Endodermal cell (in vitro differentiated cells): ENCODE results near the gene PRDM15. TPM values are rescaled to one million over a fixed set of nuclear protein-coding genes. Genes with fewer than 3 reads are reported as not detected.

Experiments used
- DNase-seq: peaks from one replicate; pipeline ENCODE4 v3.0.0-alpha.2; 2017
- H3K27ac ChIP-seq: 2 replicates; pipeline ENCODE4 v1.5.1; 2013; ENCODE audit warnings: mild to moderate bottlenecking, low read depth, low read length, moderate library complexity
- H3K27me3 ChIP-seq: 2 replicates; pipeline ENCODE4 v1.6.1; 2013; ENCODE audit warnings: mild to moderate bottlenecking, low read length, moderate library complexity; ENCODE audit not compliant: insufficient read depth, control insufficient read depth, poor library complexity, severe bottlenecking
- H3K36me3 ChIP-seq: 2 replicates; pipeline ENCODE4 v1.7.0; 2013; ENCODE audit warnings: mild to moderate bottlenecking, low read length, moderate library complexity; ENCODE audit not compliant: control insufficient read depth, insufficient read depth
- H3K4me1 ChIP-seq: one replicate; pipeline ENCODE4 v1.7.0; 2013; ENCODE audit warnings: low read length; ENCODE audit not compliant: control insufficient read depth, insufficient read depth
- H3K4me3 ChIP-seq: 2 replicates; pipeline ENCODE4 v1.5.1; 2013; ENCODE audit warnings: mild to moderate bottlenecking, low read length, moderate library complexity
- H3K9ac ChIP-seq: 2 replicates; pipeline ENCODE4 v1.6.1; 2013; ENCODE audit warnings: mild to moderate bottlenecking, low read length, moderate library complexity; ENCODE audit not compliant: poor library complexity, severe bottlenecking; ENCODE audit errors: extremely low read depth
- H3K9me3 ChIP-seq: 2 replicates; pipeline ENCODE4 v1.6.1; 2013; ENCODE audit warnings: mild to moderate bottlenecking, low read length, moderate library complexity; ENCODE audit not compliant: control insufficient read depth
- H3K27ac Mint-ChIP-seq: 2 replicates; pipeline ENCODE4 v1.8.0; 2020; ENCODE audit warnings: mixed read lengths
- H3K27me3 Mint-ChIP-seq: 2 replicates; pipeline ENCODE4 v1.8.0; 2021; ENCODE audit warnings: mild to moderate bottlenecking, mixed read lengths; ENCODE audit not compliant: insufficient read depth
- H3K36me3 Mint-ChIP-seq: 2 replicates; pipeline ENCODE4 v1.8.0; 2020; ENCODE audit warnings: low read depth, mixed read lengths
- H3K4me1 Mint-ChIP-seq: 2 replicates; pipeline ENCODE4 v1.8.0; 2020; ENCODE audit warnings: mixed read lengths
- H3K4me3 Mint-ChIP-seq: 2 replicates; pipeline ENCODE4 v1.8.0; 2020; ENCODE audit warnings: mild to moderate bottlenecking, moderate library complexity, mixed read lengths
- H3K9me3 Mint-ChIP-seq: 2 replicates; pipeline ENCODE4 v1.8.0; 2020; ENCODE audit warnings: mild to moderate bottlenecking, mixed read lengths
- WGBS, 2 experiments: methylation state at CpG; one replicate each; pipeline versions ENCODE4 v1.1.5 to v1.1.7; 2013; ENCODE audit warnings: missing lambda C conversion rate in 2 of 2, mixed read lengths in 1 of 2; ENCODE audit not compliant: insufficient coverage in 1 of 2, insufficient read length in 1 of 2; 5-methylcytosine and 5-hydroxymethylcytosine counted together
- total RNA-seq, 2 donors: library from RNA; stranded (reverse); fragmentation: NEBNext Ultra II Directional in 1 of 2; extraction: Animal tissue kit (Norgen Biotek cat#: 25700) in 1 of 2; gene quantifications; 2 replicates in 1 of 2; 3 replicates in 1 of 2; pipeline ENCODE4 v1.2.1, GENCODE V29; 2021
- TF ChIP-seq, protein P1 (sequence below): fragments of 200-600 bp; sonication (generic); conservative IDR thresholded peaks from 2 replicates; pipeline ENCODE4 v1.5.0; 2021; ENCODE audit warnings: antibody characterized with exemption, mild to moderate bottlenecking

PRDM15 gene
- total RNA-seq, 2 donors from 2014 or later = 8.8 to 10.1 TPM

DNA sequence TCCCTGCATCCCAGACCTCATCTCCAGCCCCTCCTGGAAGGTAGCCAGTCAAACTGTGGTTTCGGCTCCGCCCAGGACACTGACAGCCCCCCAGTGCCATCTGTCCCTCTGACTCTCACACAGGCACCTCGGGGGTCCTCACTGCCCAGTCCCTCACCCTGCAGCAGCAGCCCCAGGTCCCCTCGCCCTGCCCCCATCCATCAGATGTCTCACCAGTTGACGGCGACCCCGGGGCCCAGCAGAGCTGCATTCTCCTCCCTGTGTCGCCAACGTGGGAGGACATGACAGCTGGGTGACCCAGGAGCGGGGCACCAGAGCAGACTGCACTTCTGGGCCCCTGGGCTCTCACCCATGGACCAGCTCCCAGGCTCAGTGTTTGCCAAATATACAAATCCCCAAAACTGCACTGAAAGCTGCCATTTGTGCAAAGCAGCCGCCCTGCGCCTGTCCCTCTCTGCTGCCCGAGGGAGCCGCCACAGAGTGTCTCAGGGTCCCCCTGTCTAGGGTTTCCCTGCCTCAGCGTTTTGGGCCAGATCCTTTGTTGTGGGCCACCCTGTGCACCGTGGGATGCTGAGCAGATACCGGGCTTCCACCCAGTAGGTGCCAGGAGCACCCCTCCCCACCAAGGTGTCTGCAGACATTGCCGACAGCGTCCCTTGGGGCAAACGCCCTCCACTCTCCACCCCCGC is 48.2 kb downstream of the PRDM15 start:
- Mint-ChIP-seq H3K9me3 (no peaks in the 10 kb centered on the region), H3K27me3 (no peaks in the 10 kb centered on the region), H3K36me3 (peaks cover 11% of the 10 kb centered on the region), H3K4me3 (no peak overlapping the region), H3K27ac (no peak overlapping the region), H3K4me1 (peaks cover under 1% of the 10 kb centered on the region)
- TF ChIP-seq, protein P1, sequence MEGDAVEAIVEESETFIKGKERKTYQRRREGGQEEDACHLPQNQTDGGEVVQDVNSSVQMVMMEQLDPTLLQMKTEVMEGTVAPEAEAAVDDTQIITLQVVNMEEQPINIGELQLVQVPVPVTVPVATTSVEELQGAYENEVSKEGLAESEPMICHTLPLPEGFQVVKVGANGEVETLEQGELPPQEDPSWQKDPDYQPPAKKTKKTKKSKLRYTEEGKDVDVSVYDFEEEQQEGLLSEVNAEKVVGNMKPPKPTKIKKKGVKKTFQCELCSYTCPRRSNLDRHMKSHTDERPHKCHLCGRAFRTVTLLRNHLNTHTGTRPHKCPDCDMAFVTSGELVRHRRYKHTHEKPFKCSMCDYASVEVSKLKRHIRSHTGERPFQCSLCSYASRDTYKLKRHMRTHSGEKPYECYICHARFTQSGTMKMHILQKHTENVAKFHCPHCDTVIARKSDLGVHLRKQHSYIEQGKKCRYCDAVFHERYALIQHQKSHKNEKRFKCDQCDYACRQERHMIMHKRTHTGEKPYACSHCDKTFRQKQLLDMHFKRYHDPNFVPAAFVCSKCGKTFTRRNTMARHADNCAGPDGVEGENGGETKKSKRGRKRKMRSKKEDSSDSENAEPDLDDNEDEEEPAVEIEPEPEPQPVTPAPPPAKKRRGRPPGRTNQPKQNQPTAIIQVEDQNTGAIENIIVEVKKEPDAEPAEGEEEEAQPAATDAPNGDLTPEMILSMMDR = no peak
- no peaks in the 10 kb centered on the region for H3K4me1 ChIP-seq
- DNase-seq = no peak
- WGBS, 2 experiments = 88 to 89% methylated on average over 12 to 21 of the region's 21 CpGs
- no peaks in the 10 kb centered on the region for H3K9me3 ChIP-seq
- no peak overlapping the region for H3K27ac ChIP-seq
- H3K36me3 ChIP-seq = peaks cover 18% of the 10 kb centered on the region
- H3K27me3 ChIP-seq = no peaks in the 10 kb centered on the region
- H3K9ac ChIP-seq = no peak overlapping the region
- H3K4me3 ChIP-seq = no peak overlapping the region

DNA sequence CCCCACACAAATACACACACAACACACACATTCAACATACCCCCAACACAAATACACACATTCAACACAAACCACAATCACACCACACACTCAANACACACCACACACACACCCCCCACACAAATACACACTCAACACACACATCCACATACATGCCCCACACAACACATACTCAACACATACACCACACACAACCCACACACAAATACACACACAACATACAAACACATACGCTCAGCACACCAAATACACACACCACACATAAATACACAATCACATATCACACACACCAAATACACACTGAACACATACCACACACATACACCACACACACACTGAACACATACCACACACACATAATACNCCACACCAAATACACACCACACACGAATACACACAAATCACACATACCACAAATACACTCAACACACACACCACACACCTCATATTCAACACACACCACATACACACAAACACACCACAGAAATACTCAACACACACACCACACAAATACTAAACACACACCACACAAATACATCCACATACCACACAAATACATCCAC is 48.9 kb downstream of the PRDM15 start:
- no peaks in the 10 kb centered on the region for H3K27me3 Mint-ChIP-seq
- H3K4me1 ChIP-seq = no peaks in the 10 kb centered on the region
- H3K27ac Mint-ChIP-seq = no peak overlapping the region
- no peaks in the 10 kb centered on the region for H3K27me3 ChIP-seq
- no peak overlapping the region for H3K27ac ChIP-seq
- no peak overlapping the region for H3K4me3 Mint-ChIP-seq
- peaks cover 6% of the 10 kb centered on the region for H3K36me3 Mint-ChIP-seq
- TF ChIP-seq, protein P1 = no peak
- no peak for DNase-seq
- H3K4me1 Mint-ChIP-seq = no peaks in the 10 kb centered on the region
- H3K9ac ChIP-seq = no peak overlapping the region
- H3K4me3 ChIP-seq = no peak overlapping the region
- no peaks in the 10 kb centered on the region for H3K9me3 Mint-ChIP-seq
- 97 to 100% methylated on average over 2 of the region's 2 CpGs for WGBS, 2 experiments
- no peaks in the 10 kb centered on the region for H3K9me3 ChIP-seq
- H3K36me3 ChIP-seq = peaks cover 15% of the 10 kb centered on the region

DNA sequence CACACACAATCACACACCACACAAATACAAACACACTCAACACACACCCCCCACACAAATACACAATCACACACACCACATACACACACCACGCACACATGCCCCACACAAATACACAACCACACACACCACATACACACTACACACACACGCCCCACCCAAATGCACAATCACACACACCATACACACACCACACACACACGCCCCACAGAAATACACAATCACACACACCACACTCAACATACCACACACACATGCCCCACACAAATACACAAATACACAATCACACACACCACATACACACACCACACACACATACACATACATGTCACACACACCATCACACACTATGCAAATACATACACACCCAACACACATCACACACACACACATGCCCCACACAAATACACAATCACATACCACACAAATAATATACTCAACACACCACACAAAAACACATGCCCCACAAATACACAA is 50.2 kb downstream of the PRDM15 start:
- peaks cover 2% of the 10 kb centered on the region for H3K36me3 Mint-ChIP-seq
- H3K9me3 Mint-ChIP-seq = no peaks in the 10 kb centered on the region
- H3K36me3 ChIP-seq = peaks cover 8% of the 10 kb centered on the region
- H3K4me1 ChIP-seq = no peaks in the 10 kb centered on the region
- no peak overlapping the region for H3K4me3 ChIP-seq
- H3K27ac Mint-ChIP-seq = no peak overlapping the region
- no peaks in the 10 kb centered on the region for H3K27me3 Mint-ChIP-seq
- no peak for DNase-seq
- no peaks in the 10 kb centered on the region for H3K27me3 ChIP-seq
- H3K27ac ChIP-seq = no peak overlapping the region
- 57 to 63% methylated on average over 3 of the region's 3 CpGs for WGBS, 2 experiments
- no peaks in the 10 kb centered on the region for H3K4me1 Mint-ChIP-seq
- TF ChIP-seq, protein P1 = no peak
- no peak overlapping the region for H3K4me3 Mint-ChIP-seq
- no peaks in the 10 kb centered on the region for H3K9me3 ChIP-seq
- H3K9ac ChIP-seq = no peak overlapping the region
